ENCODE measurements around the gene CNOT4.

CNOT4 gene

DNA sequence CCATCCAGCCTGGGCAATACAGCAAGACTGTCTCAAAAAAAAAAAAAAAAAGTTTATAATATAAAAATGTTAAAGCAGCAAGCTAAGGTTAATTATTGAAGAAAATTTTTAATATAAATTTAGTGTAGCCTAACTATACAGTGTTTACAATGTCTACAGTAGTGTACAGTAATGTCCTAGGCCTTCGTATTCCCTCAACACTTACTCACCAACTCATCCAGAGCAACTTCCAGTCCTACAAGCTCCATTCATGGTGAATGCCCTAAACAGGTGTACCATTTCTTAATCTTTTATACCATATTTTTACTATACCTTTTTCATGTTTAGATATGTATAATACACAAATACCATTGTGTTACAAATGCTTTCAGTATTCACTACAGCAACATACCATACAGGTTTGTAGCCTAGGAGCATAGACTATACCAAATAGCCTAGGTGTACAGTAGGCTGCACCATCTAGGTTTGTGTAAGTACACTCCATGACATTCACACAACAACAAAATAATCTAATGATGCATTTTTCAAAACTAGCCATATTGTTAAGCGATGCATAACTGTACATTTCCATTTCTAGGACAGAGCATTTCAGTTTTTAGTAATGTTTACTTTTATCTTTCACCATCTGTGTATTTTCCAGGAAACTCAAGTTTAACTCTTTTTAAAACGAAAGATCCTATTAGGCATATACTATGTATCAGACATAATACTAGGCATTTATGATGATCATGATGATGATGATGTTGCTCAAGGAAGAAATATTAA is 43.3 kb downstream of the CNOT4 start:
- H3K4me3 ChIP-seq (ENCODE audit: low read depth, low read length) = no peak overlapping the region
- no peaks in the 10 kb centered on the region for H3K27me3 ChIP-seq (ENCODE audit: insufficient read depth, low read depth, severe bottlenecking)
- H3K27ac ChIP-seq = no peak overlapping the region
- TF ChIP-seq, protein P1, sequence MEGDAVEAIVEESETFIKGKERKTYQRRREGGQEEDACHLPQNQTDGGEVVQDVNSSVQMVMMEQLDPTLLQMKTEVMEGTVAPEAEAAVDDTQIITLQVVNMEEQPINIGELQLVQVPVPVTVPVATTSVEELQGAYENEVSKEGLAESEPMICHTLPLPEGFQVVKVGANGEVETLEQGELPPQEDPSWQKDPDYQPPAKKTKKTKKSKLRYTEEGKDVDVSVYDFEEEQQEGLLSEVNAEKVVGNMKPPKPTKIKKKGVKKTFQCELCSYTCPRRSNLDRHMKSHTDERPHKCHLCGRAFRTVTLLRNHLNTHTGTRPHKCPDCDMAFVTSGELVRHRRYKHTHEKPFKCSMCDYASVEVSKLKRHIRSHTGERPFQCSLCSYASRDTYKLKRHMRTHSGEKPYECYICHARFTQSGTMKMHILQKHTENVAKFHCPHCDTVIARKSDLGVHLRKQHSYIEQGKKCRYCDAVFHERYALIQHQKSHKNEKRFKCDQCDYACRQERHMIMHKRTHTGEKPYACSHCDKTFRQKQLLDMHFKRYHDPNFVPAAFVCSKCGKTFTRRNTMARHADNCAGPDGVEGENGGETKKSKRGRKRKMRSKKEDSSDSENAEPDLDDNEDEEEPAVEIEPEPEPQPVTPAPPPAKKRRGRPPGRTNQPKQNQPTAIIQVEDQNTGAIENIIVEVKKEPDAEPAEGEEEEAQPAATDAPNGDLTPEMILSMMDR (IDR thresholded peaks at IDR 0.05; ENCODE audit: low read depth, low read length) = no peak
- no peaks in the 10 kb centered on the region for H3K9me3 ChIP-seq (ENCODE audit: severe bottlenecking)
- DNase-seq = no peak
- H3K36me3 ChIP-seq = no peaks in the 10 kb centered on the region

DNA sequence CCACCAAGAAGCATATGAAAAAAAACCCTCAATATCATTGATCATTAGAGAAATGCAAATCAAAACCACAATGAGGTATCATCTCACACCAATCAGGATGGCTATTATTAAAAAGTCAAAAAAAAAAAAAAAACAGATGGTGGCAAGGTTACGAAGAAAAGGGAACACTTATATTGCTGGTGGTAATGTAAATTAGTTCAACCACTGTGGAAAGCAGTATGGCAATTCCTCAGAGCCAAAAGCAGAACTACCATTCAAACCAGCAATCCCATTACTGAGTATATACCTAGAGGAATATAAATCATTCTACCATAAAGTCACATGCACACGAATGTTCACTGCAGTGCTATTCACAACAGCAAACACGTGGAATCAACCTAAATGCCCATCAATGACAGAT is 46.0 kb downstream of the CNOT4 start:
- Histone ChIP-seq H3K4me3 (ENCODE audit: low read depth, low read length) (no peak overlapping the region), H3K27me3 (ENCODE audit: insufficient read depth, low read depth, severe bottlenecking) (no peaks in the 10 kb centered on the region), H3K36me3 (no peaks in the 10 kb centered on the region), H3K9me3 (ENCODE audit: severe bottlenecking) (no peaks in the 10 kb centered on the region), H3K27ac (no peak overlapping the region)
- DNase-seq = no peak
- TF ChIP-seq, protein P1 (IDR thresholded peaks at IDR 0.05; ENCODE audit: low read depth, low read length) = no peak

DNA sequence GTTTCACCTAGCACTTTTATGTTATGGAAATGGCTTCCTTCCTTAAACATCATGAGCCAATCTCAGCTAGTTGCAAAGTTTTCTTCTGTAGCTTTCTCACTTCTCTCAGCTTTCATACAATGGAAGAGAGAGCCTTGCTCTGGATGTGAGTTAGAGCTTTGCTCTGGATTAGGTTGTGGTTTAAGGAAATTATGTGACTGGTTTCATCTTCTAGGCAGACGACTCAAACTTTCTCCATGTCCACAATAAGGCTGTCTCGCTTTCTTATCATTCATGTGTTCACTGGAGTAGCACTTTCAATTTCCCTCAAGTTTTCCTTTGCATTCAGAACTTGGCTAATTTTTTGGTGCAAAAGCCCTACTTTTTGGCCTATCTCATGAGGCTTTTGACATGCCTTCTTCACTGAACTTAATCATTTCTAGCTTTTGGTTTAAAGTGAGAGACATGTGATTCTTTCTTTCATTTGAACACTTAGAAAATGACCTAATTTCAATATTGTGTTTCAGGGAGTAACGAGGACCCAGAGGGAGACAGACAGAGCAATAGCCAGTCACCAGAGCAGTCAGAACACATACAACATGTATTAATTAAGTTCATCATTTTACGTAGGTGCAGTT is 49.8 kb downstream of the CNOT4 start:
- Histone ChIP-seq H3K36me3 (no peaks in the 10 kb centered on the region), H3K27me3 (ENCODE audit: insufficient read depth, low read depth, severe bottlenecking) (no peaks in the 10 kb centered on the region), H3K9me3 (ENCODE audit: severe bottlenecking) (no peaks in the 10 kb centered on the region), H3K27ac (no peak overlapping the region), H3K4me3 (ENCODE audit: low read depth, low read length) (no peak overlapping the region)
- TF ChIP-seq, protein P1 (IDR thresholded peaks at IDR 0.05; ENCODE audit: low read depth, low read length) = no peak
- no peak for DNase-seq

DNA sequence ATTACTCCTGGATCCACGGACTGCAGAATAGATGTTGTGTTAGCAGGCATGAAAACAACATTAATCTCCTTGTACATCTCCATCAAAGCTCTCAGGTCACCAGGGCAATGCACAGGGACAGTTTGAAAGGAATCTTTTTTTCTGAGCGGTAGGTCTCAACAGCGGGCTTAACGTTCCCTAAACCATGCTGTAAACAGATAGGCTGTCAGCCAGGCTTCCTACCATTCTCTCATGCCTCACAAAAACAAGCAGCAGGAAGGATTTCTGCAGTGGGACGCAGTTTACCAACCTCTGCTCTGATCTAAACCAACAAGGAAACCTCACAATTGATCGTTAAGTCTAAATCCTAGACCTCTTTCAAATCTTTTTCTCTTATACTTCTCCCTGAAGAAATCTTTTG is 50.8 kb downstream of the CNOT4 start:
- Histone ChIP-seq H3K9me3 (ENCODE audit: severe bottlenecking) (no peaks in the 10 kb centered on the region), H3K36me3 (no peaks in the 10 kb centered on the region), H3K4me3 (ENCODE audit: low read depth, low read length) (no peak overlapping the region), H3K27ac (no peak overlapping the region), H3K27me3 (ENCODE audit: insufficient read depth, low read depth, severe bottlenecking) (no peaks in the 10 kb centered on the region)
- TF ChIP-seq, protein P1 (IDR thresholded peaks at IDR 0.05; ENCODE audit: low read depth, low read length) = no peak
- no peak for DNase-seq

DNA sequence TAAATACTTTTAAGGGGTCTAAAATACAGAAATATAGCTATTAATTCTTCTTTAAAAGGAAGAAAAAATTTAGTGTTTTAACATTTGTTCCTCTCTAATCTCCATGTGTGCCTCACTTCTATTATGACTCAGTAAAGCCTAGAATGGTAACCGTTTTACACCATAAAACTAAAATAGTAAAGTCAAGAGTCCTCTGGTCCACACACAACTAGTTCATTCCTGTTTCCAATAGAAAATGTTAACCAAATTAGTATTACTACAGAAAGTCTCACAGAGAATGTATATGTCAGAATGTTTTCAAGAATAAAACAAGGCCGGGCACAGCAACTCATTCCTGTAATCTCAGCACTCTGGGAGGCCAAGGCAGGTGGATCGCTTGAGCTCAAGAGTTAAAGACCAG is 55.8 kb downstream of the CNOT4 start:
- TF ChIP-seq, protein P1 (IDR thresholded peaks at IDR 0.05; ENCODE audit: low read depth, low read length) = no peak
- no peak for DNase-seq
- no peaks in the 10 kb centered on the region for H3K9me3 ChIP-seq (ENCODE audit: severe bottlenecking)
- H3K4me3 ChIP-seq (ENCODE audit: low read depth, low read length) = no peak overlapping the region
- no peaks in the 10 kb centered on the region for H3K27me3 ChIP-seq (ENCODE audit: insufficient read depth, low read depth, severe bottlenecking)
- H3K36me3 ChIP-seq = no peaks in the 10 kb centered on the region
- no peak overlapping the region for H3K27ac ChIP-seq

Data from WERI-Rb-1 (cell line).